Choroid plexus epithelial cell (primary cell): ENCODE measurements around the gene FRYL.
A peak's percentile ranks its signal among the peaks of the same experiment; 100 is the strongest.

ENCODE experiments used
- DNase-seq: peaks from one replicate; pipeline ENCODE4 v3.0.0-alpha.2; 2010; ENCODE audit warnings: low read depth
- H3K4me3 ChIP-seq: 2 replicates; pipeline ENCODE4 v1.5.1; 2011; ENCODE audit warnings: low read depth, mild to moderate bottlenecking, control low read depth, low read length, moderate library complexity
- CTCF ChIP-seq: conservative IDR thresholded peaks from 2 replicates; pipeline ENCODE4 v1.5.1; 2011; ENCODE audit warnings: low read depth, mild to moderate bottlenecking, control low read depth, inconsistent platforms, low read length, moderate library complexity

Gene FRYL

DNA sequence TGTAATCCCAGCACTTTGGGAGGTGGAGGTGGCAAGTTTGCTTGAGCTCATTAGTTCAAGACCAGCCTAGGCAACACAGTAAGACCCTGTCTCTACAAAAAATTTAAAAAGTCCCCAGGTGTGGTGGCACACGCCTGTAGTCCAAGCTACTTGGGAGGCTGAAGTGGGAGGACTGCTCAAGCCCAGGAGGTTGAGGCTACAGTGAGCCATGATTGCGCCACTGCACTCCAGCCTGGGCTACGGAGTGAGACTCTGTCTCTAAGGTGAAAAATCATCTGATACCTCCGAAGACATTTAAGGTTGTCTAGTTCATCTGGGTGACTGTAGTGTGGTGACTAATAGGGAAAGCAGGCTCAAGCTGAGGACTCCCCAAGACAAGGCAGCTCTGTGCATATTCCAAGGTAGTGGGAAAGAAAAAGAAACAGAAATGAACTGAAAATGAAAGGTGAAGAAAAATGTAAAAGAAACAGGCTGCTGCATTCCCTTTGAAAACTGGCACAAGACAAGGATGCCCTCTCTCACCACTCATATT, 23.3 kb downstream of the FRYL start:
- H3K4me3 ChIP-seq: no peak overlapping the region
- peak; percentile 34 for DNase-seq
- TF ChIP-seq CTCF: no peak

- H3K4me3 ChIP-seq: no peak overlapping the region
- no peak for TF ChIP-seq CTCF
- DNase-seq: no peak
Measured at GRCh38 chr4:48755281-48755680, 24.8 kb downstream of the FRYL start.

GRCh38 chr4:48753159-48753558, 26.9 kb downstream of the FRYL start:
- TF ChIP-seq CTCF: no peak
- H3K4me3 ChIP-seq: no peak overlapping the region
- no peak for DNase-seq

DNA sequence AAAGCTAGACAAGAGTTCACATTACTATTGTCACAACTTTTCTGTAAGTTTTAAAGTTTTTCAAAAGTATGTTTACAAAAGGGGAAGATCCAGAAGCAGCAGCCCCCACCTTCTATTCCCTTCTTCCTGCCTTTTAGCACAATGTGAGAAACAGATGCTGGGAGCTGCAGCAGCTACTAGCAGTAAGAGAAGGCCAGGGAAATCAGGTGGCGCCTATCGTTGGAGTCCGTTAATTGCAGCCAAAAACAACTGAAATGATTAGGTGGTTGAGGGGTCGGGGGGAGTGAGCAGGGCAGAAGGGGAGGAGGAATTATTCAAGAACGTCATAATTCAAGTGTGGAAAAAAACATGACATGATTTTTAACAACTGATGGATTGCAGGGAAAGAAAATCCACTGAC, 27.4 kb downstream of the FRYL start:
- DNase-seq: peak; percentile 20
- TF ChIP-seq CTCF: no peak

GRCh38 chr4:48752246-48752645, 27.8 kb downstream of the FRYL start:
- no peak overlapping the region for H3K4me3 ChIP-seq
- no peak for TF ChIP-seq CTCF
- no peak for DNase-seq

More for the DNA sequence above, 27.4 kb downstream of the FRYL start:
- no peak overlapping the region for H3K4me3 ChIP-seq

DNA sequence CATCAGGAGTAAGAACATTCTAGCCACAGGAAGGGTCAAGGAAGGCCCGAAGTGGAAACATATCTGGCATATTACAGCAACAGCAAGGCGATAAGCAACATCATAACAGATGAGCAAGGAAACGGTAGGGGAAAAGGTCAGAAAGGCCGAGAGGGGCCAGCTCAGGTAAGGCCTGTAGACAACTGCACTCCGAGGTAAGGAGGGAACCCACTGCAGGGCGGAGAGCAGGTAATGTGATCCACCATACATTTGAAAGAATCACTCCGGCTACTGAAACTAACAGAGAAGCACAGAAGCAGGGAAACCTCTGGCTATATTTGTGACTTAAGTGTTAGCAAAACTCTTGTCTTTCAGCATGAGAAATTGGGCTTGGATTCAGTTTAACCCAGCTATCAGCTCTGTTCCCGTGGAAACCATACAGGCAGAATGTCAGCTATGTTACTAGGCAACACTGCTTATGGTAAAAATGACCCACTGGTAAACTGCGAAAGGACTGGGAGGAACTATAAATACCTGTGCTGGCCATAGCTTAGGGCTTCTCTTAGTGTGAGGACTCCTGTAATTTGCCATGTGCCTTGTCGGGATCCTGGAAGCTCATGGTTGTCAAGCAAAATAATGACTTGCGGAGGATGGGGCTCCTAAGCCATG, 31.0 kb downstream of the FRYL start:
- DNase-seq: peak; percentile 32
- H3K4me3 ChIP-seq: no peak overlapping the region
- TF ChIP-seq CTCF: no peak
